Astrocyte of the spinal cord (primary cell): Measurements from ENCODE around the gene C1GALT1.

Experiments
- DNase-seq: peaks from one replicate; pipeline ENCODE4 v3.0.0; 2011; ENCODE audit warnings: low read depth, low spot score
- H3K4me3 ChIP-seq: 2 replicates; pipeline ENCODE4 v1.5.1; 2011; ENCODE audit warnings: low read depth, mild to moderate bottlenecking, low read length, moderate library complexity
- CTCF ChIP-seq: IDR thresholded peaks from 2 replicates; pipeline ENCODE4 v1.5.1; 2012; ENCODE audit warnings: low read depth, mild to moderate bottlenecking, low read length, inconsistent platforms
- in situ Hi-C: cut with HindIII; loops from 2 replicates; pipeline ENCODE4 v1.10.0; 2017; ENCODE audit warnings: low sequenced_read_pairs

The C1GALT1 gene

GRCh38 chr7:7212612-7213011 is 30.3 kb downstream of the C1GALT1 start:
- no peak for TF ChIP-seq CTCF

GRCh38 chr7:7214398-7215347 is 32.3 kb downstream of the C1GALT1 start:
- in situ Hi-C loops: no loop called here
- no peak for TF ChIP-seq CTCF

More at GRCh38 chr7:7212612-7213011, 30.3 kb downstream of the C1GALT1 start:
- in situ Hi-C loops: no loop called here
- no peak overlapping the region for H3K4me3 ChIP-seq
- DNase-seq: no peak

GRCh38 chr7:7216279-7216678 is 33.9 kb downstream of the C1GALT1 start:
- no peak overlapping the region for H3K4me3 ChIP-seq
- no peak for DNase-seq
- TF ChIP-seq CTCF: no peak
- in situ Hi-C loops: no loop called here

More at GRCh38 chr7:7214398-7215347, 32.3 kb downstream of the C1GALT1 start:
- no peak for DNase-seq
- no peak overlapping the region for H3K4me3 ChIP-seq

GRCh38 chr7:7219216-7219615 is 36.9 kb downstream of the C1GALT1 start:
- no peak for DNase-seq
- H3K4me3 ChIP-seq: no peak overlapping the region
- in situ Hi-C loops: no loop called here
- no peak for TF ChIP-seq CTCF

GRCh38 chr7:7220821-7221220 is 38.5 kb downstream of the C1GALT1 start:
- no peak for TF ChIP-seq CTCF
- no peak for DNase-seq
- H3K4me3 ChIP-seq: no peak overlapping the region
- in situ Hi-C loops: no loop called here

GRCh38 chr7:7221599-7222038 is 39.3 kb downstream of the C1GALT1 start:
- no peak overlapping the region for H3K4me3 ChIP-seq
- in situ Hi-C loops: no loop called here
- DNase-seq: peak; percentile 52

More at GRCh38 chr7:7221599-7222038, 39.3 kb downstream of the C1GALT1 start:
- TF ChIP-seq CTCF: no peak
